SU-DHL-6 (cell line): ENCODE data around the gene CTBP1.

ENCODE experiments used
- CTCF ChIP-seq: fragments of 200-600 bp; sonication (generic); IDR thresholded peaks from one replicate; pipeline ENCODE4 v1.5.1; 2017; ENCODE audit warnings: antibody characterized with exemption, mild to moderate bottlenecking, low read length, moderate library complexity; ENCODE audit not compliant: insufficient read depth, poor library complexity, severe bottlenecking
- EZH2phosphoT487 ChIP-seq: fragments of 200-600 bp; sonication (generic), shearing (Covaris generic); conservative IDR thresholded peaks from 2 replicates; pipeline ENCODE4 v1.6.1; 2018; ENCODE audit warnings: mild to moderate bottlenecking, antibody characterized with exemption, low read length, moderate library complexity, mixed read lengths

- TF ChIP-seq CTCF (no peak), EZH2phosphoT487 (no peak)
Observed at GRCh38 chr4:1205586-1206298, 43.2 kb downstream of the CTBP1 start.
